Type B pancreatic cell (in vitro differentiated cells): Measurements from ENCODE around the gene P4HB. TPM values are rescaled to one million over a fixed set of nuclear protein-coding genes. Genes with fewer than 3 reads are reported as not detected.

Source experiments
- DNase-seq: peaks from one replicate; pipeline ENCODE4 v3.0.0; 2021; ENCODE audit warnings: mixed read lengths; ENCODE audit not compliant: unreplicated experiment; ENCODE audit errors: extremely low spot score
- H3K27ac Mint-ChIP-seq: 2 replicates; pipeline ENCODE4 v1.8.0; 2021; ENCODE audit warnings: mild to moderate bottlenecking, mixed read lengths
- H3K27me3 Mint-ChIP-seq: 2 replicates; pipeline ENCODE4 v1.8.0; 2021; ENCODE audit warnings: mixed read lengths
- H3K36me3 Mint-ChIP-seq: 2 replicates; pipeline ENCODE4 v1.8.0; 2021; ENCODE audit warnings: mixed read lengths
- H3K4me1 Mint-ChIP-seq: one replicate; pipeline ENCODE4 v1.8.0; 2021; ENCODE audit warnings: mixed read lengths; ENCODE audit not compliant: unreplicated experiment
- H3K4me3 Mint-ChIP-seq: 2 replicates; pipeline ENCODE4 v1.8.0; 2021; ENCODE audit warnings: mild to moderate bottlenecking, mixed read lengths
- H3K9me3 Mint-ChIP-seq: 2 replicates; pipeline ENCODE4 v1.8.0; 2021; ENCODE audit warnings: mixed read lengths
- CTCF ChIP-seq: fragments of 200-600 bp; sonication (generic); conservative IDR thresholded peaks from 2 replicates; pipeline ENCODE4 v1.5.0; 2021; ENCODE audit warnings: antibody characterized with exemption, mild to moderate bottlenecking
- total RNA-seq: library from RNA; stranded (reverse); gene quantifications from 2 replicates; pipeline ENCODE4 v1.2.1, GENCODE V29; 2021; ENCODE audit warnings: low replicate concordance

P4HB gene
- total RNA-seq, 1 donor from 2014 or later, result 555 TPM

GRCh38 chr17:81902653-81903414 lies 42.5 kb upstream of the P4HB start:
- TF ChIP-seq CTCF, result no peak
- peaks cover 14% of the 10 kb centered on the region for H3K36me3 Mint-ChIP-seq
- H3K4me3 Mint-ChIP-seq, result no peak overlapping the region
- H3K27me3 Mint-ChIP-seq, result peaks cover 9% of the 10 kb centered on the region
- DNase-seq, result no peak
- H3K4me1 Mint-ChIP-seq, result peaks cover 7% of the 10 kb centered on the region
- no peak overlapping the region for H3K27ac Mint-ChIP-seq
- no peaks in the 10 kb centered on the region for H3K9me3 Mint-ChIP-seq

GRCh38 chr17:81902023-81902652 lies 41.8 kb upstream of the P4HB start, which contains the start of gene NPB:
Gene NPB (plus strand): TSS chr17:81902238. CDS start chr17:81902278, 40 bp downstream.
- Mint-ChIP-seq H3K27ac (no peak within 1 kb of the TSS), H3K36me3 (peaks cover 15% of the 10 kb centered on the region)
- DNase-seq, result no peak

GRCh38 chr17:81901167-81902022 lies 41.1 kb upstream of the P4HB start:
- peak overlapping the region; percentile 77 for H3K4me3 Mint-ChIP-seq

More at GRCh38 chr17:81902023-81902652, 41.8 kb upstream of the P4HB start, which contains the start of gene NPB:
- Mint-ChIP-seq H3K4me3 (peak within 1 kb of the TSS; percentile 77), H3K4me1 (peaks cover 7% of the 10 kb centered on the region), H3K9me3 (no peaks in the 10 kb centered on the region), H3K27me3 (peaks cover 9% of the 10 kb centered on the region)
- no peak for TF ChIP-seq CTCF

GRCh38 chr17:81900181-81900820 lies 40.0 kb upstream of the P4HB start:
- DNase-seq, result no peak
- Mint-ChIP-seq H3K4me3 (no peak overlapping the region), H3K27ac (no peak overlapping the region), H3K36me3 (peaks cover 15% of the 10 kb centered on the region), H3K4me1 (peaks cover 7% of the 10 kb centered on the region), H3K27me3 (peaks cover 9% of the 10 kb centered on the region), H3K9me3 (no peaks in the 10 kb centered on the region)
- TF ChIP-seq CTCF, result no peak

More at GRCh38 chr17:81901167-81902022, 41.1 kb upstream of the P4HB start:
- H3K36me3 Mint-ChIP-seq, result peaks cover 15% of the 10 kb centered on the region
- DNase-seq, result no peak
- H3K27me3 Mint-ChIP-seq, result peaks cover 9% of the 10 kb centered on the region
- TF ChIP-seq CTCF, result no peak
- peaks cover 7% of the 10 kb centered on the region for H3K4me1 Mint-ChIP-seq
- H3K9me3 Mint-ChIP-seq, result no peaks in the 10 kb centered on the region
- no peak overlapping the region for H3K27ac Mint-ChIP-seq
